Measurements from ENCODE around the gene CASP8. TPM values are rescaled to one million over a fixed set of nuclear protein-coding genes. Genes with fewer than 3 reads are reported as not detected.

The CASP8 gene
- total and polyA plus RNA-seq, 7 donors, result 4.9 to 28.7 (median 13.0) TPM

DNA sequence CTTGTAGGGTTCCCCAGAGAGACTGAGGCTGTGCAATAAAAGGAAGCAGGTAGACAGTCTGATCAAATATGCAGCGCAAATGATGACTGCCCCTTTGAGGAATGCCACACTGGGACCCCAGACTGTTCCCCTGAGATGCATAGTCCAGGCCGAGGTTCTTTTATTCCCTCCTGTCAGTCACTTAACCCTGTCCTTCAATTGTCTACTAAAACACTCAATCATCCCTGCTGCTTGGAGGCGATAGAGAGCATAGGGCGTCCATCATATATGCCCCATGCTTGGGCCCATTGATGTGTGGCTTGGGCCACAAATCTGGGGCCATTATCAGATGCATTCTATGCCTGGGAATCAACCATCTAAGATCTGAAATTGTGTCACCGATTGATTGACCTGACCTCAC is 15.5 kb upstream of the CASP8 start:
- no peaks in the 10 kb centered on the region for H3K27me3 ChIP-seq
- intact Hi-C loops (cut with DNase I), result no loop called here
- no peaks in the 10 kb centered on the region for H3K36me3 ChIP-seq
- TF ChIP-seq POLR2A (IDR thresholded peaks at IDR 0.05), result no peak
- TF ChIP-seq, protein P1, sequence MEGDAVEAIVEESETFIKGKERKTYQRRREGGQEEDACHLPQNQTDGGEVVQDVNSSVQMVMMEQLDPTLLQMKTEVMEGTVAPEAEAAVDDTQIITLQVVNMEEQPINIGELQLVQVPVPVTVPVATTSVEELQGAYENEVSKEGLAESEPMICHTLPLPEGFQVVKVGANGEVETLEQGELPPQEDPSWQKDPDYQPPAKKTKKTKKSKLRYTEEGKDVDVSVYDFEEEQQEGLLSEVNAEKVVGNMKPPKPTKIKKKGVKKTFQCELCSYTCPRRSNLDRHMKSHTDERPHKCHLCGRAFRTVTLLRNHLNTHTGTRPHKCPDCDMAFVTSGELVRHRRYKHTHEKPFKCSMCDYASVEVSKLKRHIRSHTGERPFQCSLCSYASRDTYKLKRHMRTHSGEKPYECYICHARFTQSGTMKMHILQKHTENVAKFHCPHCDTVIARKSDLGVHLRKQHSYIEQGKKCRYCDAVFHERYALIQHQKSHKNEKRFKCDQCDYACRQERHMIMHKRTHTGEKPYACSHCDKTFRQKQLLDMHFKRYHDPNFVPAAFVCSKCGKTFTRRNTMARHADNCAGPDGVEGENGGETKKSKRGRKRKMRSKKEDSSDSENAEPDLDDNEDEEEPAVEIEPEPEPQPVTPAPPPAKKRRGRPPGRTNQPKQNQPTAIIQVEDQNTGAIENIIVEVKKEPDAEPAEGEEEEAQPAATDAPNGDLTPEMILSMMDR (IDR thresholded peaks at IDR 0.05), result no peak
- no peaks in the 10 kb centered on the region for H3K9me3 ChIP-seq
- 92 to 95% methylated on average over 5 of the region's 5 CpGs for WGBS, 2 donors
- no peak overlapping the region for H3K27ac ChIP-seq
- DNase-seq, result no peak
- no peaks in the 10 kb centered on the region for H3K4me1 ChIP-seq
- H3K4me3 ChIP-seq, result no peak overlapping the region

GRCh38 chr2:201246280-201246679 is 14.1 kb upstream of the CASP8 start:
- H3K27me3 ChIP-seq, result no peaks in the 10 kb centered on the region
- WGBS, 2 donors, result 65 to 66% methylated on average over 4 of the region's 4 CpGs
- DNase-seq, result no peak
- no peaks in the 10 kb centered on the region for H3K4me1 ChIP-seq
- no peaks in the 10 kb centered on the region for H3K9me3 ChIP-seq
- TF ChIP-seq, protein P1 (IDR thresholded peaks at IDR 0.05), result no peak
- TF ChIP-seq POLR2AphosphoS5 (IDR thresholded peaks at IDR 0.05), result no peak
- TF ChIP-seq EP300 (IDR thresholded peaks at IDR 0.05), result no peak
- no peak for TF ChIP-seq POLR2A (IDR thresholded peaks at IDR 0.05)
- no peaks in the 10 kb centered on the region for H3K36me3 ChIP-seq
- no peak overlapping the region for H3K27ac ChIP-seq
- no peak overlapping the region for H3K4me3 ChIP-seq
- intact Hi-C loops (cut with DNase I), result no loop called here

GRCh38 chr2:201248288-201248844 is 12.0 kb upstream of the CASP8 start:
- Histone ChIP-seq H3K27ac (no peak overlapping the region), H3K4me3 (no peak overlapping the region), H3K36me3 (no peaks in the 10 kb centered on the region), H3K9me3 (no peaks in the 10 kb centered on the region), H3K27me3 (no peaks in the 10 kb centered on the region), H3K4me1 (no peaks in the 10 kb centered on the region)
- TF ChIP-seq EP300 (IDR thresholded peaks at IDR 0.05), result no peak
- 90 to 91% methylated on average over 6 of the region's 6 CpGs for WGBS, 2 donors
- intact Hi-C loops (cut with DNase I), result no loop called here
- DNase-seq, result no peak

GRCh38 chr2:201249889-201250288 is 10.4 kb upstream of the CASP8 start:
- no peak for DNase-seq
- no peak overlapping the region for H3K4me3 ChIP-seq
- no peak overlapping the region for H3K27ac ChIP-seq
- no peaks in the 10 kb centered on the region for H3K36me3 ChIP-seq
- peaks cover 0 to 9% (median 0%) of the 10 kb centered on the region in 4 donors for H3K4me1 ChIP-seq
- TF ChIP-seq, protein P1 (IDR thresholded peaks at IDR 0.05), result no peak
- TF ChIP-seq EP300 (IDR thresholded peaks at IDR 0.05) (no peak), POLR2A (IDR thresholded peaks at IDR 0.05) (no peak), POLR2AphosphoS5 (IDR thresholded peaks at IDR 0.05) (no peak)
- H3K27me3 ChIP-seq, result no peaks in the 10 kb centered on the region
- H3K9me3 ChIP-seq, result no peaks in the 10 kb centered on the region
- WGBS, 2 donors, result 91% methylated on average over 2 of the region's 2 CpGs
- intact Hi-C loops (cut with DNase I), result no loop called here

DNA sequence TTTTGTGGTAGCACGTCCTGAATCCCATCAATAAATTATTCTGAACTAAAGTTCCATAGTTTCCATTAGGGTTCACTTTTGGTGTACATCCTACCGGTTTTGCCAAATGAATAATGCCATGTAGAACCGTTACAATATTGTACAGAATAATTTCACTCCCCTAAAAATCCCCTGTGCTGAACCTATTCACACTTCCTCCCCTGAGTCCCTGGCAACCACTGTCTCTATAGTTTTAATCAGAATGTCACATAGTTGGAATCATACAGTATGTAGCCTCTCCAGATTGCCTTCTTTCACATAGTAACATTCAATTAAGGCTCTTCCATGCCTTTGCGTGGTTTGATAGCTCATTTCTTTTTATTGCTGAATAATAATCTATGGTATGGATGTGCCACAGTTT is 9.6 kb upstream of the CASP8 start:
- H3K36me3 ChIP-seq, result no peaks in the 10 kb centered on the region
- peaks cover 0 to 9% (median 0%) of the 10 kb centered on the region in 4 donors for H3K4me1 ChIP-seq
- 86 to 96% methylated on average over 4 of the region's 4 CpGs for WGBS, 2 donors
- DNase-seq, result no peak
- H3K27ac ChIP-seq, result no peak overlapping the region
- no peak overlapping the region for H3K4me3 ChIP-seq
- H3K9me3 ChIP-seq, result no peaks in the 10 kb centered on the region
- no peaks in the 10 kb centered on the region for H3K27me3 ChIP-seq
- intact Hi-C loops (cut with DNase I), result no loop called here
- TF ChIP-seq EP300 (IDR thresholded peaks at IDR 0.05) (no peak), POLR2AphosphoS5 (IDR thresholded peaks at IDR 0.05) (no peak)

DNA sequence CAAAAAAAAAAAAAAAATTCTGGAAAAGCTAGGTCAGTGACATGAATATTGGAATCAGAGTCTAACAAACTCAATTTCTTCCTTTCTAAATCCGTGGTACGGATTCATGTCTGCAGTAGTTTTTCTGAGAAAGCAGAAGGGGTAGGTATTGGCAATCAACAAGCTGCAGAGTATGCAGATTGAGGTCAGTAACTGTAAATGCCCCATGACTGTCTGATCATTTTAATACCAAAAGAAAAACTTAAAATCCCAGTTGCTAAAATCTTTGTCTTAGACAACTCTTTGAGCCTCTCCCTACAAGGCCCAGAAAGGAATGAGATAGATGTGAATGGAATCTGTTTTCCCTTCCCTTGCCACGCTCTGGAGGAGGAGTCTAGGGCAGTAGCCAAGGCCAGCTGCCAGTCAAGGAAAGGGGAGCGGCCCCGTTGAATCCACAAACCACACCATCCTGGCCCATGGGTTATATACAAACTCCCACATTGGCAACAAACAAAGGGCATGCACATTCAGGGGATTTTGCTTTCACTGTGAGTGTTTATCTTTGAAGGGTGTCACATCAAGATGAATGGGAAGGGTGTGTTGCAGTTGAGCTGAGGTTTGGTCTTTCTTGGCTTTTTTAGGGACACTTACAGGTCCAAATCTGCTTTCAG is 6.1 kb upstream of the CASP8 start:
- no peaks in the 10 kb centered on the region for H3K27me3 ChIP-seq
- intact Hi-C loops (cut with DNase I), result no loop called here
- WGBS, 2 donors, result 35 to 47% methylated on average over 5 of the region's 5 CpGs
- DNase-seq, result no peak
- no peak overlapping the region for H3K27ac ChIP-seq
- peaks cover 0 to 17% (median 8%) of the 10 kb centered on the region in 4 donors for H3K4me1 ChIP-seq
- H3K36me3 ChIP-seq, result no peaks in the 10 kb centered on the region
- no peaks in the 10 kb centered on the region for H3K9me3 ChIP-seq
- H3K4me3 ChIP-seq, result no peak overlapping the region
- no peak for TF ChIP-seq POLR2AphosphoS5 (IDR thresholded peaks at IDR 0.05)

All from sigmoid colon (tissue), 7 donors.